RWPE1 (cell line): Measurements from ENCODE around the gene CYTH1.
A peak's percentile ranks its signal among the peaks of the same experiment; 100 is the strongest.

Experiments
- CTCF ChIA-PET: fragments of 350-600 bp; sonication (Branson Sonifier 250); formaldehyde crosslinking; extraction: SDS; loops from one replicate; lab custom pipeline; 2021; lab: Yijun Ruan, JAX
- POLR2A ChIA-PET: fragments of 400-600 bp; formaldehyde crosslinking; extraction: SDS; loops from one replicate; lab custom pipeline; 2020; ENCODE audit warnings: antibody characterized with exemption; ENCODE audit not compliant: low non-redundant PET; lab: Yijun Ruan, JAX
- DNase-seq: peaks from one replicate; pipeline ENCODE4 v3.0.0; 2012; ENCODE audit warnings: low spot score
- H3K27ac ChIP-seq: fragments of 450-650 bp; 2 replicates; pipeline ENCODE4 v1.5.1; 2017
- CTCF ChIP-seq: fragments of 450-650 bp; conservative IDR thresholded peaks from 2 replicates; pipeline ENCODE4 v1.5.1; 2017; ENCODE audit warnings: low read depth, mild to moderate bottlenecking

CYTH1 gene

GRCh38 chr17:78746263-78746948 lies 35.7 kb downstream of the CYTH1 start:
- TF ChIP-seq CTCF: no peak
- ChIA-PET CTCF (interaction anchor here (0.6 to 2.3 kb wide), 3 partner anchors 16 to 249 kb away, joined by 3 to 6 read pairs (median 3); no protein-coding TSS in a partner anchor), POLR2A (no interaction called here)
- no peak overlapping the region for H3K27ac ChIP-seq
- no peak for DNase-seq

DNA sequence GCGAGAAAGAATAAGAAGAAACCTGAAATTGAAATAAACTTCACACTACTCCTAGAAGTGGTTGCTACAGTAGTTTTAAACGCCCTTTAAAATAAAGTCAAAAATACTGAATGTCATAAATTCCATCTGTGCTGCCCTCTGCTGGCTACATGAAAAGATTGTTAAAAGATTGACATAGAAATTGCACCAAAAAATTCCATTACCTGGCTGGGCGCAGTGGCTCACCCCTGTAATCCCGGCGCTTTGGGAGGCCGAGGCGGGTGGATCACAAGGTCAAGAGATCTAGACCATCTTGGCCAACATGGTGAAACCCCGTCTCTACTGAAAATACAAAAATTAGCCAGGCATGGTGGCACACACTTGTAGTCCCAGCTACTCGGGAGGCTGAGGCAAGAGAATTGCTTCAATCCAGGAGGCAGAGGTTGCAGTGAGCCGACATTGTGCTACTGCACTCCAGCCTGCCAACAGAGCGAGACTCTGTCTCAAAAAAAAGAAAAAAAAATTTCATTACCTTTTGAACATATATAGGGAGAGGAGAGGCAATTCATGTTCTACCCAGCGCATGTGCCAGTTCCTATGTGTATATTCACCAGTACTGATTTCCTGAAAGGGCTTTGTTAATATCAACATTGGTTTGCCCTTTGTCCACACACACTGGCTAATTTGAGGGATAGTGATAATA lies 36.5 kb downstream of the CYTH1 start:
- POLR2A ChIA-PET: no interaction called here

GRCh38 chr17:78742901-78743300 lies 39.2 kb downstream of the CYTH1 start:
- no peak overlapping the region for H3K27ac ChIP-seq
- ChIA-PET CTCF (no interaction called here), POLR2A (no interaction called here)
- no peak for TF ChIP-seq CTCF
- DNase-seq: no peak

More for the DNA sequence above, 36.5 kb downstream of the CYTH1 start:
- CTCF ChIA-PET: interaction anchor here (0.6 to 1.2 kb wide), 3 partner anchors 15 to 37 kb away, joined by 3 read pairs; no protein-coding TSS in a partner anchor
- H3K27ac ChIP-seq: 0 out of 2 replicates have a peak overlapping the region, but pooled peaks have one; percentile 10
- TF ChIP-seq CTCF: peak; percentile 75
- DNase-seq: no peak

GRCh38 chr17:78741644-78742284 lies 40.3 kb downstream of the CYTH1 start:
- no peak for TF ChIP-seq CTCF
- H3K27ac ChIP-seq: peak overlapping the region; percentile 29; the same call in 1 of the 2 replicates
- POLR2A ChIA-PET: no interaction called here
- DNase-seq: no peak
- CTCF ChIA-PET: interaction anchor here (0.8 kb wide), 1 partner anchor 34 kb away, joined by 3 read pairs; no protein-coding TSS in a partner anchor

- no peak for DNase-seq
- no peak overlapping the region for H3K27ac ChIP-seq
- CTCF ChIA-PET: no interaction called here
- TF ChIP-seq CTCF: no peak
- POLR2A ChIA-PET: interaction anchor here (0.6 kb wide), 1 partner anchor 65 kb away, joined by 3 read pairs; no protein-coding TSS in a partner anchor
Measured at GRCh38 chr17:78739331-78739931, 42.6 kb downstream of the CYTH1 start.

GRCh38 chr17:78738698-78739097 lies 43.4 kb downstream of the CYTH1 start:
- ChIA-PET CTCF (interaction anchor here (0.7 kb wide), 1 partner anchor 58 kb away, joined by 3 read pairs; no protein-coding TSS in a partner anchor), POLR2A (no interaction called here)
- no peak for TF ChIP-seq CTCF
- no peak overlapping the region for H3K27ac ChIP-seq
- no peak for DNase-seq
